DOHH2 (cell line): ENCODE data around the gene DIP2C.

ENCODE experiments used
- EZH2phosphoT487 ChIP-seq: fragments of 200-600 bp; sonication (generic); IDR thresholded peaks from 2 replicates; pipeline ENCODE4 v1.6.1; 2017; ENCODE audit warnings: borderline replicate concordance, mild to moderate bottlenecking, antibody characterized with exemption, low read length, moderate library complexity, mixed read lengths
- TF ChIP-seq, protein P1 (sequence below): fragments of 200-600 bp; sonication (generic); IDR thresholded peaks from one replicate; pipeline ENCODE4 v1.5.1; 2014; ENCODE audit warnings: antibody characterized with exemption, mild to moderate bottlenecking, low read depth, low read length; ENCODE audit not compliant: poor library complexity, severe bottlenecking

DNA sequence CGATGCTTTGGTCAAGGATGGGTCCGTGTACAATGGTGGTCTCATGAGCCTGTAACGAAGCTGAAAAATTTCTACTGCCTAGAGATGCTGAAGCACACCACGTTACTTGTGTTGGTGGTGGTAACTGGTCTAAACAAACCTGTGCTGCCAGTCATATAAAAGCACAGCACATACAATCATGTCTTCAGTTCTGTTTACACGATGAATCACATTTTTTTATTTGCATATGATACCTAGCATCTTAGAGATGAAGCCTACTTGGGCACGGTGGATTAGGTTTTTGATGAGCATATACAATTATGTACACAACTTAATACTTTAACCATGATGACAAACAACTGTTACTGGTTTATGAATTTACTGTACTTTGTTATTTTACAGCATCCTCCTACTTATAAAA lies 353.2 kb downstream of the DIP2C start:
- TF ChIP-seq, protein P1, sequence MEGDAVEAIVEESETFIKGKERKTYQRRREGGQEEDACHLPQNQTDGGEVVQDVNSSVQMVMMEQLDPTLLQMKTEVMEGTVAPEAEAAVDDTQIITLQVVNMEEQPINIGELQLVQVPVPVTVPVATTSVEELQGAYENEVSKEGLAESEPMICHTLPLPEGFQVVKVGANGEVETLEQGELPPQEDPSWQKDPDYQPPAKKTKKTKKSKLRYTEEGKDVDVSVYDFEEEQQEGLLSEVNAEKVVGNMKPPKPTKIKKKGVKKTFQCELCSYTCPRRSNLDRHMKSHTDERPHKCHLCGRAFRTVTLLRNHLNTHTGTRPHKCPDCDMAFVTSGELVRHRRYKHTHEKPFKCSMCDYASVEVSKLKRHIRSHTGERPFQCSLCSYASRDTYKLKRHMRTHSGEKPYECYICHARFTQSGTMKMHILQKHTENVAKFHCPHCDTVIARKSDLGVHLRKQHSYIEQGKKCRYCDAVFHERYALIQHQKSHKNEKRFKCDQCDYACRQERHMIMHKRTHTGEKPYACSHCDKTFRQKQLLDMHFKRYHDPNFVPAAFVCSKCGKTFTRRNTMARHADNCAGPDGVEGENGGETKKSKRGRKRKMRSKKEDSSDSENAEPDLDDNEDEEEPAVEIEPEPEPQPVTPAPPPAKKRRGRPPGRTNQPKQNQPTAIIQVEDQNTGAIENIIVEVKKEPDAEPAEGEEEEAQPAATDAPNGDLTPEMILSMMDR, result no peak
- TF ChIP-seq EZH2phosphoT487, result no peak
